Measurements from ENCODE around the gene GRIFIN.
"Not testable (repeated sequence)": the region's sequence is repeated elsewhere in the genome, so short reads cannot be mapped to it uniquely, and the experiment has no call there.

The GRIFIN gene

DNA sequence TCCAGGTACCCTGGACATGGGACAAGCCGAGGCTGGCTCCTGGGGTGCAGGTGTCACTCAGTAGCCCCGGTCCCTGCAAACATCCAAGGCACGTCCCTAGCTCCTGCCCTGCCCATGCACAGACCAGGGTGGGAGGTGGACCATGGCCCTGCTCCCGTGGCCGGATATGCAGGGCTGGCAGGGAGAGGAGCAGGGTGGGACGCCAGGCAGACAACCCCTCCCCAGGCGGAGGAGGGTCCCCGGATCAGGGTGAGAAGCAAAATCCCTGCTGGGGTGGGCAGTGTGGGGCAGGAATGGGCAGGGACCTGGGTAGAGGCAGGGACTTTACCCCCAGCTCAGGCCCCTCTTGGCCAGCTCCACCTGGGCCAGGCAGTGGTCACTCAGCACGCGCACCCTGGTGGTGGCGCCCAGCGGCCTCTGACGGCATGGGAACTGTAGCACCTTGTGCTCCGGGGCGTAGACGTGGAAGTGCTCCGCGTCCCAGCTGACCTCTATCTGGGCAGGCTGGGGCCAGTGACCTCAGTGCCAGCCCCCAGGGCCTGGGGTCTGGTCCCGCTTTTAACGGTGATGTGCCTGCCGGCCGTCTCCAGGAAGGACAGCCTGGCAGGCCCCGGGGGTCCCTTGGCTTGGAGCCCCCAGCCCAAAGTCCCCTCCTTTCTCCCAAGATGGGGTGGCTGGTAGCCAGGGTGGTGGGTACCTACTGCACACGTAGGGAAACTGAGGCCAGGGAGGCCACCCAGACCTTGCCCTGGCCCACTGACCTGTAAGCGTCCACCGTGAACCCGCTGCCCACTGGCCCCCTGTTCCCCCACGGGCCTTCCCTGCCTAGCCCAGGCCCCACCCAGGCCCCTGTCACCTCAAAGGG lies 1.2 kb downstream of the GRIFIN start:
- FAIRE-seq (no peak), DNase-seq (ENCODE audit: insufficient read length) (no peak)
- TF ChIP-seq POLR2AphosphoS5 (IDR thresholded peaks at IDR 0.05; ENCODE audit: low read depth, low read length) = no peak
- no peak for TF ChIP-seq POLR2A (IDR thresholded peaks at IDR 0.05; ENCODE audit: low read depth, low read length)
- no peak for TF ChIP-seq TAF1 (IDR thresholded peaks at IDR 0.05; ENCODE audit: borderline replicate concordance, low read depth, low read length)

- DNase-seq (ENCODE audit: insufficient read length) (no peak), FAIRE-seq (no peak)
- TF ChIP-seq POLR2AphosphoS5 (IDR thresholded peaks at IDR 0.05; ENCODE audit: low read depth, low read length) (no peak), TAF1 (IDR thresholded peaks at IDR 0.05; ENCODE audit: borderline replicate concordance, low read depth, low read length) (no peak), POLR2A (IDR thresholded peaks at IDR 0.05; ENCODE audit: low read depth, low read length) (no peak)
Measured at GRCh38 chr7:2474224-2474623, 2.0 kb downstream of the GRIFIN start.

- TF ChIP-seq POLR2A (IDR thresholded peaks at IDR 0.05; ENCODE audit: low read depth, low read length) = no peak
- no peak for TF ChIP-seq TAF1 (IDR thresholded peaks at IDR 0.05; ENCODE audit: borderline replicate concordance, low read depth, low read length)
- no peak for TF ChIP-seq POLR2AphosphoS5 (IDR thresholded peaks at IDR 0.05; ENCODE audit: low read depth, low read length)
- DNase-seq (ENCODE audit: insufficient read length) = no peak
- FAIRE-seq = no peak
Measured at GRCh38 chr7:2473496-2474180, 2.6 kb downstream of the GRIFIN start.

GRCh38 chr7:2472739-2473138 lies 3.5 kb downstream of the GRIFIN start:
- no peak for DNase-seq (ENCODE audit: insufficient read length)
- no peak for TF ChIP-seq TAF1 (IDR thresholded peaks at IDR 0.05; ENCODE audit: borderline replicate concordance, low read depth, low read length)
- TF ChIP-seq POLR2A (IDR thresholded peaks at IDR 0.05; ENCODE audit: low read depth, low read length) = no peak
- TF ChIP-seq POLR2AphosphoS5 (IDR thresholded peaks at IDR 0.05; ENCODE audit: low read depth, low read length) = no peak
- FAIRE-seq = no peak

GRCh38 chr7:2471396-2471795 lies 4.8 kb downstream of the GRIFIN start:
- FAIRE-seq (no peak), DNase-seq (ENCODE audit: insufficient read length) (no peak)
- no peak for TF ChIP-seq POLR2AphosphoS5 (IDR thresholded peaks at IDR 0.05; ENCODE audit: low read depth, low read length)
- no peak for TF ChIP-seq TAF1 (IDR thresholded peaks at IDR 0.05; ENCODE audit: borderline replicate concordance, low read depth, low read length)
- no peak for TF ChIP-seq POLR2A (IDR thresholded peaks at IDR 0.05; ENCODE audit: low read depth, low read length)

DNA sequence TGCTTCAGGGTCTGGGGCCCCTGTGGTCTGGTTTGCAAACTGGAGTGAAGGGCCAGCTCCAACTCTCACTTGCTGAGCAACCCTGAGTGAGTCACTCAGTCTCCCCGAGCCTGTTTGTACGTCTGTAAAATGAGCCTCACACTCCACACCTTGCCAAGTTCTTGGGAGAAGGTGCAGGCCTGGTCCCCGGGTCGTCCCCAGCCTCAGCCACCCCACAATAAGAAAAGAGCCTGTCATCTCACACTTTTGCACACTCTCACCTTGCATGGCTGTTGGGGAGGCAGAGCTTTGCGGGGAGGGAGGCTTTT lies 5.2 kb downstream of the GRIFIN start:
- TF ChIP-seq POLR2A (IDR thresholded peaks at IDR 0.05; ENCODE audit: low read depth, low read length) (no peak), POLR2AphosphoS5 (IDR thresholded peaks at IDR 0.05; ENCODE audit: low read depth, low read length) (no peak), TAF1 (IDR thresholded peaks at IDR 0.05; ENCODE audit: borderline replicate concordance, low read depth, low read length) (no peak)
- no peak for FAIRE-seq
- no peak for DNase-seq (ENCODE audit: insufficient read length)

DNA sequence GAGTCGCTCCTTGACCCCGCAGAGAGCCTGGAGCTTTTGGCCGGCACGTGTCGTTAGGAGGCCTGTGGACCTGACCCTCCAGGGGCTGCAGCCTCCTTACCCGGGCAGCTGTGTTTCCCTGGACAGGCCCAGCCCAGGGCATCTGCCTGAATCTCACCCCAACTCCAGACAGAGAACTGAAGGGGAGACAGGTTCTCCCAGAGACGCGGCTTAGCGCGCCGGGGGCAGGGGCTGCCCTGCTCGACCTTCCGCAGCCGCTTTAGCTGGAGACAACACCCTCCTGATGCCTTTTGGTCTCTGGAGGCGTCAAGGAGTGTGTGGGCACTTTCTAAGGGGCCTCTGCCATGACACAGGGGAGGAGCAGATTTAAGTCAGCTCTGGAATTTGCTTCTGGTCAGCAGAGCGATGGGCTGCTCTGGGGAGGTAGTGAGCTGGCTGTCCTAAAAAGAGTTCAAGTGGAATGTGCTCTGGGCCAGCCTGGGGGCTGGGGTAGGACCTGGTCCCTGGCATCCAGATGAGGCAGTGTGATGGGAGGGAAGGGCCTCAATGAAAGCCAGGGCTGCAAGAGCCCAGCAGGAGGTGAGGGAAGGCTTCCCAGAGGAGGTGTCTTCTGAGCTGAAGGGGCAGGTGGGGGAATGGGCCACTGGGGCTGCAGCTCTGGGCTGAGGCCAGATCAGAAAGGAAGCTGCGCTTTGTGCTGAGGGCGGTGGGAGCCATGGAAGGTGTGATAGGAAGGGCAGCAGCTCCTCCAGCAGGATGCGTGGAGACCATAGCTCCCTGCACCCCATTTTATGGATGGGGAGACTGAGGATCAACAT lies 5.8 kb downstream of the GRIFIN start:
- no peak for TF ChIP-seq POLR2AphosphoS5 (IDR thresholded peaks at IDR 0.05; ENCODE audit: low read depth, low read length)
- no peak for TF ChIP-seq TAF1 (IDR thresholded peaks at IDR 0.05; ENCODE audit: borderline replicate concordance, low read depth, low read length)
- no peak for TF ChIP-seq POLR2A (IDR thresholded peaks at IDR 0.05; ENCODE audit: low read depth, low read length)
- DNase-seq (ENCODE audit: insufficient read length) (no peak), FAIRE-seq (no peak)

GRCh38 chr7:2469460-2470203 lies 6.6 kb downstream of the GRIFIN start:
- DNase-seq (ENCODE audit: insufficient read length); FAIRE-seq: not testable (repeated sequence)

GRCh38 chr7:2468227-2468626 lies 8.0 kb downstream of the GRIFIN start:
- FAIRE-seq (no peak), DNase-seq (ENCODE audit: insufficient read length) (no peak)
- TF ChIP-seq TAF1 (IDR thresholded peaks at IDR 0.05; ENCODE audit: borderline replicate concordance, low read depth, low read length) (no peak), POLR2AphosphoS5 (IDR thresholded peaks at IDR 0.05; ENCODE audit: low read depth, low read length) (no peak), POLR2A (IDR thresholded peaks at IDR 0.05; ENCODE audit: low read depth, low read length) (no peak)

DNA sequence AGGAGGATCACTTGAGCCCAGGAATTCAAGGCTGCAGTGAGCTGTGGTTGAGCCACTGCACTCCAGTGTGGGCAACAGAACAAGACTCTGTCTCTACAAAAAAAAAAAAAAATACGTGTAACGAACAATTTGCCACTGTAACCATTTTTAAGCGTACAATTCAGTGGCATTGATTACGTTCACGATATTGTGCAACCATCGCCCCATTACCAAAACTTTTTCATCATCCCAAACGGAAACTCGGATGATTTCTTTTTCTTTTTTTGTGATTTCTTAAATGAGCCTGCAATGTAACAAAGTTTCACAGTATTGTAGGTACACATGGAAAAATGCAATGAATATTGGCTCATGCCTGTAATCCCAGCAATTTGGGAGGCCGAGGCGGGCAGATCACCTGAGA lies 9.5 kb downstream of the GRIFIN start:
- TF ChIP-seq POLR2AphosphoS5 (IDR thresholded peaks at IDR 0.05; ENCODE audit: low read depth, low read length) = no peak
- TF ChIP-seq POLR2A (IDR thresholded peaks at IDR 0.05; ENCODE audit: low read depth, low read length) = no peak
- TF ChIP-seq TAF1 (IDR thresholded peaks at IDR 0.05; ENCODE audit: borderline replicate concordance, low read depth, low read length) = no peak
- FAIRE-seq (no peak), DNase-seq (ENCODE audit: insufficient read length) (no peak)

DNA sequence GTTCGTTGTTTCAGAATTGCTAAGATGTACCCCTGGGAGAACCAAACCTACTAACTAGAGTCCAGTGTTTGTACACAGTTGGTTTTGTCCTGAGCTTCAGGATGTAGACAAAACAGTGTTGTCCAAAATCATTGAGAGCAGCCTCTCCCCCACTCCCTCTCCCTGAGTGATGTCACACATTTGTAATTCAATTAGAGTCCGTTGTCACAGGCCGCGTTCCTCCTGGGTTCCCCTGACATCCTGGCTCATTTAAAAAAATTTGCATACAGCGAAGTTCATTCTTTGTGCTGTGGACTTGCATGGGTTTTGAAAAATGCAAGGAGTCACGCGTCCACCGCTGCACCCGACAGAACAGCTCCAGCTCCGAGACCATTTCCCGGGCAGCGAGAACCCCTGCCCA lies 10.3 kb downstream of the GRIFIN start:
- DNase-seq (ENCODE audit: insufficient read length) (no peak), FAIRE-seq (no peak)
- TF ChIP-seq POLR2AphosphoS5 (IDR thresholded peaks at IDR 0.05; ENCODE audit: low read depth, low read length) (no peak), TAF1 (IDR thresholded peaks at IDR 0.05; ENCODE audit: borderline replicate concordance, low read depth, low read length) (no peak), POLR2A (IDR thresholded peaks at IDR 0.05; ENCODE audit: low read depth, low read length) (no peak)
